Activated naive CD4-positive, alpha-beta T cell treated with Interleukin-2 at 50 U/mL for 16 hours (primary cell): ENCODE results near the gene APBA3.

Source experiments
- DNase-seq: peaks from one replicate; pipeline ENCODE4 v3.0.0-alpha.2; 2020

APBA3 gene

GRCh38 chr19:3712663-3713611, 48.6 kb downstream of the APBA3 start:
- no peak for DNase-seq

- no peak for DNase-seq
Measured at GRCh38 chr19:3710265-3710812, 51.2 kb downstream of the APBA3 start.

- DNase-seq: no peak
Measured at GRCh38 chr19:3708207-3708931, 53.1 kb downstream of the APBA3 start, which contains the start of gene TJP3. TSS of gene TJP3 (plus strand) at chr19:3708384. CDS start at chr19:3728433, 20,049 bp downstream.

- no peak for DNase-seq
Measured at GRCh38 chr19:3707868-3708206, 53.7 kb downstream of the APBA3 start.

GRCh38 chr19:3701200-3701599, 60.3 kb downstream of the APBA3 start:
- DNase-seq: no peak
